IgD-negative memory B cell (primary cell): ENCODE results near the gene FBXL2. TPM values are rescaled to one million over a fixed set of nuclear protein-coding genes. Genes with fewer than 3 reads are reported as not detected.

Experiments used
- H3K27ac Mint-ChIP-seq, 3 donors: one replicate each; pipeline ENCODE4 v1.8.0; 2020 to 2022; ENCODE audit warnings: mild to moderate bottlenecking in 3 of 3, mixed read lengths in 3 of 3, moderate library complexity in 1 of 3
- H3K27me3 Mint-ChIP-seq: one replicate; pipeline ENCODE4 v1.8.0; 2021; ENCODE audit warnings: mixed read lengths
- H3K36me3 Mint-ChIP-seq: one replicate; pipeline ENCODE4 v1.8.0; 2020; ENCODE audit warnings: mild to moderate bottlenecking, mixed read lengths
- H3K4me1 Mint-ChIP-seq, 3 donors: one replicate each; pipeline ENCODE4 v1.8.0; 2020 to 2022; ENCODE audit warnings: mixed read lengths in 3 of 3, mild to moderate bottlenecking in 1 of 3
- H3K4me3 Mint-ChIP-seq, 4 donors: one replicate each; pipeline ENCODE4 v1.8.0; 2020 to 2022; ENCODE audit warnings: mild to moderate bottlenecking in 4 of 4, mixed read lengths in 4 of 4, moderate library complexity in 3 of 4
- H3K9me3 Mint-ChIP-seq, 3 donors: one replicate each; pipeline ENCODE4 v1.8.0; 2020 to 2021; ENCODE audit warnings: mixed read lengths in 3 of 3, mild to moderate bottlenecking in 1 of 3
- polyA plus RNA-seq: library from polyadenylated mRNA; unstranded; fragments of 300-500 nt; fragmentation: Illumina TruSeq; gene quantifications from one replicate; pipeline ENCODE4 v1.2.3, GENCODE V29; 2021

FBXL2 gene
- polyA plus RNA-seq, 1 donor from 2014 or later, result not detected

- peak overlapping the region in 1 of 3 donors; percentile 2 for H3K27ac Mint-ChIP-seq
- no peaks in the 10 kb centered on the region for H3K9me3 Mint-ChIP-seq
- H3K4me1 Mint-ChIP-seq, result no peaks in the 10 kb centered on the region
- peaks cover 2% of the 10 kb centered on the region for H3K27me3 Mint-ChIP-seq
- H3K36me3 Mint-ChIP-seq, result no peaks in the 10 kb centered on the region
- no peak overlapping the region for H3K4me3 Mint-ChIP-seq
Measured at GRCh38 chr3:33339758-33340157, 62.5 kb downstream of the FBXL2 start.

- peaks cover 0 to 2% (median 0%) of the 10 kb centered on the region in 3 donors for H3K4me1 Mint-ChIP-seq
- no peak overlapping the region for H3K4me3 Mint-ChIP-seq
- H3K27ac Mint-ChIP-seq, result no peak overlapping the region
- peaks cover 5% of the 10 kb centered on the region for H3K27me3 Mint-ChIP-seq
- H3K9me3 Mint-ChIP-seq, result peaks cover 0 to 1% (median 0%) of the 10 kb centered on the region in 3 donors
- H3K36me3 Mint-ChIP-seq, result no peaks in the 10 kb centered on the region
Measured at GRCh38 chr3:33355611-33356010, 78.4 kb downstream of the FBXL2 start.

GRCh38 chr3:33358172-33358781 is 81.0 kb downstream of the FBXL2 start:
- Mint-ChIP-seq H3K9me3 (peaks cover 0 to 1% (median 0%) of the 10 kb centered on the region in 3 donors), H3K4me1 (peaks cover 0 to 2% (median 0%) of the 10 kb centered on the region in 3 donors), H3K36me3 (no peaks in the 10 kb centered on the region), H3K27ac (no peak overlapping the region), H3K27me3 (peaks cover 6% of the 10 kb centered on the region), H3K4me3 (no peak overlapping the region)

GRCh38 chr3:33360136-33360825 is 83.0 kb downstream of the FBXL2 start:
- Mint-ChIP-seq H3K27me3 (peaks cover 6% of the 10 kb centered on the region), H3K36me3 (no peaks in the 10 kb centered on the region), H3K4me3 (no peak overlapping the region), H3K4me1 (peaks cover 0 to 2% (median 0%) of the 10 kb centered on the region in 3 donors), H3K9me3 (peaks cover 0 to 1% (median 0%) of the 10 kb centered on the region in 3 donors), H3K27ac (no peak overlapping the region)

- Mint-ChIP-seq H3K36me3 (no peaks in the 10 kb centered on the region), H3K27ac (no peak overlapping the region), H3K4me1 (no peaks in the 10 kb centered on the region), H3K9me3 (no peaks in the 10 kb centered on the region), H3K4me3 (no peak overlapping the region), H3K27me3 (peaks cover 6% of the 10 kb centered on the region)
Measured at GRCh38 chr3:33363113-33363800, 86.0 kb downstream of the FBXL2 start.

GRCh38 chr3:33364060-33364459 is 86.8 kb downstream of the FBXL2 start:
- Mint-ChIP-seq H3K4me1 (no peaks in the 10 kb centered on the region), H3K4me3 (no peak overlapping the region), H3K9me3 (no peaks in the 10 kb centered on the region), H3K36me3 (no peaks in the 10 kb centered on the region), H3K27ac (no peak overlapping the region), H3K27me3 (peaks cover 8% of the 10 kb centered on the region)

- Mint-ChIP-seq H3K4me1 (no peaks in the 10 kb centered on the region), H3K36me3 (no peaks in the 10 kb centered on the region), H3K27me3 (peaks cover 8% of the 10 kb centered on the region), H3K9me3 (no peaks in the 10 kb centered on the region), H3K27ac (no peak overlapping the region), H3K4me3 (no peak overlapping the region)
Measured at GRCh38 chr3:33364531-33365128, 87.4 kb downstream of the FBXL2 start.

GRCh38 chr3:33372218-33373081 is 95.2 kb downstream of the FBXL2 start:
- Mint-ChIP-seq H3K36me3 (no peaks in the 10 kb centered on the region), H3K4me3 (no peak overlapping the region), H3K9me3 (peaks cover 0 to 3% (median 0%) of the 10 kb centered on the region in 3 donors), H3K27me3 (peaks cover 4% of the 10 kb centered on the region), H3K4me1 (peaks cover 3 to 7% (median 6%) of the 10 kb centered on the region in 3 donors), H3K27ac (no peak overlapping the region)

GRCh38 chr3:33373082-33373437 is 95.8 kb downstream of the FBXL2 start:
- peaks cover 3% of the 10 kb centered on the region for H3K36me3 Mint-ChIP-seq
- H3K4me1 Mint-ChIP-seq, result peaks cover 3 to 7% (median 6%) of the 10 kb centered on the region in 3 donors
- peaks cover 0 to 3% (median 0%) of the 10 kb centered on the region in 3 donors for H3K9me3 Mint-ChIP-seq
- H3K4me3 Mint-ChIP-seq, result no peak overlapping the region
- H3K27me3 Mint-ChIP-seq, result peaks cover 3% of the 10 kb centered on the region
- no peak overlapping the region for H3K27ac Mint-ChIP-seq

- H3K9me3 Mint-ChIP-seq, result no peaks in the 10 kb centered on the region
- H3K4me3 Mint-ChIP-seq, result no peak overlapping the region
- peaks cover 3 to 7% (median 6%) of the 10 kb centered on the region in 3 donors for H3K4me1 Mint-ChIP-seq
- peaks cover 4% of the 10 kb centered on the region for H3K36me3 Mint-ChIP-seq
- H3K27ac Mint-ChIP-seq, result no peak overlapping the region
- no peaks in the 10 kb centered on the region for H3K27me3 Mint-ChIP-seq
Measured at GRCh38 chr3:33377489-33377888, 100.2 kb downstream of the FBXL2 start.

- Mint-ChIP-seq H3K36me3 (peaks cover 4% of the 10 kb centered on the region), H3K9me3 (no peaks in the 10 kb centered on the region), H3K27me3 (no peaks in the 10 kb centered on the region), H3K4me3 (no peak overlapping the region), H3K27ac (peak overlapping the region in 1 of 3 donors; percentile 69), H3K4me1 (peaks cover 2 to 3% (median 2%) of the 10 kb centered on the region in 3 donors)
Measured at GRCh38 chr3:33377931-33378330, 100.7 kb downstream of the FBXL2 start.

- Mint-ChIP-seq H3K27ac (no peak overlapping the region), H3K4me3 (no peak overlapping the region), H3K4me1 (peaks cover 0 to 1% (median 0%) of the 10 kb centered on the region in 3 donors), H3K9me3 (no peaks in the 10 kb centered on the region), H3K27me3 (no peaks in the 10 kb centered on the region), H3K36me3 (peaks cover 6% of the 10 kb centered on the region)
Measured at GRCh38 chr3:33380653-33381052, 103.4 kb downstream of the FBXL2 start.

GRCh38 chr3:33383951-33384350 is 106.7 kb downstream of the FBXL2 start:
- Mint-ChIP-seq H3K4me3 (no peak overlapping the region), H3K9me3 (no peaks in the 10 kb centered on the region), H3K27ac (no peak overlapping the region), H3K4me1 (peaks cover 0 to 5% (median 1%) of the 10 kb centered on the region in 3 donors), H3K27me3 (no peaks in the 10 kb centered on the region), H3K36me3 (peaks cover 7% of the 10 kb centered on the region)

GRCh38 chr3:33385423-33385822 is 108.2 kb downstream of the FBXL2 start:
- H3K36me3 Mint-ChIP-seq, result peaks cover 12% of the 10 kb centered on the region
- no peaks in the 10 kb centered on the region for H3K9me3 Mint-ChIP-seq
- no peak overlapping the region for H3K27ac Mint-ChIP-seq
- H3K4me1 Mint-ChIP-seq, result peaks cover 0 to 5% (median 1%) of the 10 kb centered on the region in 3 donors
- H3K4me3 Mint-ChIP-seq, result no peak overlapping the region
- H3K27me3 Mint-ChIP-seq, result no peaks in the 10 kb centered on the region
